ENCODE measurements around the gene PDK2.
A peak's percentile ranks its signal among the peaks of the same experiment; 100 is the strongest.

Gene PDK2

GRCh38 chr17:50102164-50102991 is 7.2 kb downstream of the PDK2 start:
- DNase-seq: no peak

GRCh38 chr17:50103252-50103651 is 8.1 kb downstream of the PDK2 start:
- no peak for DNase-seq

DNA sequence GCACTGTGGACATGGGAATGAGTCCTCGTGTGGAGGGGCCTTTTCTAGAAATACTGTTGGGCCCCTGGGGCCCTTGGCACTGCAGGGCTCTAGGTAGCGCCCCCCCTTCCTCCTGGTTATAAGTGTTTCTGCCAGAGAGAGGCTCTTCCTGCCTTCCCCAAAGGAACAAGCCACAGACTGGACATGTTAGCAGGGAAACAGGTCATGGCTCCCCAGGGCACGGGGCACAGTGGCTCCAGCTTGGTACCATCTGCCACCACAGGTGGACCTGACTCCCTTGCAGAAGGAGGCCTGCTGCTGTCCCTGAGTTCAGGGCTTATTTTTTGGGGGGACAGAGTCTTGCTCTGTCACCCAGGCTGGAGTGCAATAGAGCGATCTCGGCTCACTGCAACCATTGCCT is 8.8 kb downstream of the PDK2 start:
- no peak for DNase-seq

- no peak for DNase-seq
Measured at GRCh38 chr17:50105811-50106210, 10.7 kb downstream of the PDK2 start.

DNA sequence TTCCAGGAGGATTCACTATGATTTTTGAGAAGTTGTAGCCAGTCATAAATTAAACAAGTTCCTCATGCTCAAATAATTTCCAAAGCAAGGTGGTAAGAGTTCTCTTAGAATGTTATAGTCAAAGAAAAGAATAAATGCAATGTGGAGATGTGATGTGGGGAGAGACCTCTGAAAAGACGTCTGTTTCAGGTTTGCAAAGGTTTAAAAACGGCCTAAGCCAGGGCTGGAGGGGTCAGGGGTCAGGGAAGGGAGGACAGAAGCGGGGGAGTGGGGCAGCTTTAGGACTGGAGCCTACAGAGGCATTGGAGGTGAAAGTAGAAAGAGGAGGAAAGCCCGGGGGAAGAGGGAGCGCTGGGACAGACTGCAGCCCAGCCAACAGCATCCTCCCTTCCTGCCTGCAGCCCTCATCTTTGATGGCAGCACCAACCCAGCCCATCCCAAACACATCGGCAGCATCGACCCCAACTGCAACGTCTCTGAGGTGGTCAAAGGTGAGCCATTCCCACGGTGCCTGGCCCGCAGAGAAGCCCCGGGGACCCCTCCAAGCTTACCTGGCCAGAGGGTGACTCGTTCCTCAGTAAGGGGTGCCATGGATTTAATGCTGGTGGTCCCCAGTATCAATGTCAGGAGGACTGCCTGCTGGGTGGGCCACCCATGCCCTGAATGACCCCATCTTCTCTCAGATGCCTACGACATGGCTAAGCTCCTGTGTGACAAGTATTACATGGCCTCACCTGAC is 11.4 kb downstream of the PDK2 start:
- no peak for DNase-seq

DNA sequence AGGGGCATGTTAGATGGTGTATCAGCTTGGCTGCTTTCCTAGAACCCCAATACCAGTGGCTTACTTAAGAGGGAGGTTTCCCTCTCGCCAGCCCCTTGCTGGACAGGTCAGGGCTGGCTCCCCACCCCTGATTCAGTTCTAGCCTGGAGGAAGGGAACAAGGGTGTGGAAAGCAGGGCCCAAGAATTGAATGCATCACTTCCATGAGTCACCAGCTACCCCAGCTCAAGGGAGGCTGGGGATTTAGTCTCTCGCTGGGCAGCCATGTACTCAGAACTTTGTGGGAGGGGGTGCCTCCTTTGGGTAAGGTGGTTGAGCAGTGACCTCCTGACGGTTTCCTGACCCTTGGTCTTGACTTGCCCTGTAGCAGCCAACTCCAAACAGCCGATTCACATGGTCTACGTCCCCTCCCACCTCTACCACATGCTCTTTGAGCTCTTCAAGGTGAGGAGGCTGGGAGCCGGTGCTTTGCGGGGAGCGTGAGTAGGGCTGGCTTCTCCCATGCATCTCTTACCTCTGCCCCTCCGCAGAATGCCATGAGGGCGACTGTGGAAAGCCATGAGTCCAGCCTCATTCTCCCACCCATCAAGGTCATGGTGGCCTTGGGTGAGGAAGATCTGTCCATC is 12.8 kb downstream of the PDK2 start:
- DNase-seq: no peak

DNA sequence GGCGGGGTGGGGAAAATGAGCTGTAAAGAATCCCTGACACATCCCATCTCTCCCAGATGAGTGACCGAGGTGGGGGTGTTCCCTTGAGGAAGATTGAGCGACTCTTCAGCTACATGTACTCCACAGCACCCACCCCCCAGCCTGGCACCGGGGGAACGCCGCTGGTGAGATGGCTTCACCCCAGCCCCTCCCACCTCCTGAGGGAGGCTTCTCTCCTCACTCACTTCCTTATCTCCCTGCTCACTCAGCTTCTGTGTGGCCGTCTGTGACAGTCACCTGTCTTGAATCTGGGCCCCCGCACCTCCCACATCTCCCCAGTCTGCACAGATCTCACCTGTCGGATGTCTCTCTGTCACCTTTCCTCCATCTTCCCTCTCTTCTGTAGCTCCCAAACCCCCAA is 13.4 kb downstream of the PDK2 start:
- DNase-seq: no peak

- no peak for DNase-seq
Measured at GRCh38 chr17:50109207-50109606, 14.1 kb downstream of the PDK2 start.

GRCh38 chr17:50109785-50110184 is 14.6 kb downstream of the PDK2 start:
- DNase-seq: no peak

DNA sequence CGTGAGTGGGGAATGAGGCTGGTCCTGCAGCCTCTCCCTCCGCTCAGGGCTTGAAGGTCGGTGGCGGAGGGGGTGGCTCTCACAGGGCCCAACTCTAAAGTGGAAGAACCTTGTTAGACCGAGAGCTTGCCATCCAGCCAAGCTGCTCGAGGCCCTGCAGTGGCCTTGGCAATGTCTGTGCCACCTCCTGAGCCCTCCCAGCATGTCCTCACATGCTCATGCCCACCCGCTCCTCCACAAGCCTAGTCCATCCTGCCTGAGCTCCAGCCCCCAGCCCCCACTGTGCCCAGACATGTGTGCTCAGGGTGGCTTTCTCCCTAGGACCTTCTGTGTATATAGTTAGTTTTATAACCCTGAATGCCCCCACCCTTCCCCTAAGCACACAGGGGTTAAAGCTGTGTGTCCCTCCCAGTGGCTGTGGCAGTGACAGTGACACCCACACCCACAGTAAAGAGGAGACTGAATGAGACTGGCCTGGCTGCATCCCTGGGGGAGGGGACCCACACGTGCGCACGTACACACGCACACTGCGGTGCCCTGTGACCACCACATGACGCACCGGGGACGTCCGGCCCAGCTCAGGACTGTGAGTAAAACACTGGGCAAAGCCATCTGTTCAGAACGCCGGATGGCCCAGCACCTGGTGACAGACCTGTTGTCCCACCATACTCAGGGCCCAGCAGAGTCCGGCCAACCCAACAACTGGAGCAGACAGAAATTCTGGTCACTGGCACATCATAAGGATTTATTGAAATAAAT is 15.6 kb downstream of the PDK2 start:
- DNase-seq: no peak

GRCh38 chr17:50111673-50112655 is 16.8 kb downstream of the PDK2 start:
- DNase-seq: no peak

DNA sequence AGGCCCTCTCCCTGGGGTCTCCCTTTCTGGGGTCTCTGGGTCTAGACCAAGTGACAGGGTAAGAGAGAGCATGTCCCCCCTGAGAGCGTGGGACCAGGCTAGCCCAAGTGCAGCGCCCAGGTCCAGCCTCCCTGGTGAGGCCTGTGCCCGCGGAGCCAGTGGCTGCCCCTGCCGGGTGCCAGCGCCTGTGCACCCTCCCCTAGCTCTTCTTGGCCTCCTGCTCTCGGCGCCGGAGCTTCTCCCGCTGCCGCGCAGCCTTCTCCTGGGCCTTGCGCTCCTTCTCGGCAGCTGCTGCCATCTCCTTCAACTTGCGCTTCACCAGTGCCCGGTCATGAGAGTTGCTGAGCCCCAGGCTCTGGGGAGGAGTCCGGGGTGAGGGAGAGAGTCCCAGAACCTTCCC is 17.5 kb downstream of the PDK2 start:
- no peak for DNase-seq

GRCh38 chr17:50113624-50114320 is 18.6 kb downstream of the PDK2 start:
- no peak for DNase-seq

DNA sequence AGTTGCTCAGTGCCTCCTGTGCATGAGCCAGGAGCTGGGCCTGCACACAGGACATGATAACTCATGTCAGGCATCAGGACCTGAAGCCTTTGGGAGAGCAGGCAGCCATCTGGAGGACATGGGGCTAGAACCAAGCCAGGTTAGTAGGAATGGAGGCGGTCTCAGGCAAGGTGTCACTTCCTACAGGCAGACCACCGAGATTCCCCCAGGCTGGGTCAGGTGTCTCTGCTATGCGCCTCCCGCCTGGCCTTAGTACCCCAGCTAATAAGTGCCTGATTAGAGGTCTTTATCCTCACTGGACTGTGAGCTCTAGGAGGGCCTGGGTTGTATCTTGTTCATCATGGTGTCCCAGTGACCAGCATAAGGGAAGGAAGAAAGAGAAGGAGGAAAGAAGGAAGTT is 19.2 kb downstream of the PDK2 start:
- DNase-seq: no peak

DNA sequence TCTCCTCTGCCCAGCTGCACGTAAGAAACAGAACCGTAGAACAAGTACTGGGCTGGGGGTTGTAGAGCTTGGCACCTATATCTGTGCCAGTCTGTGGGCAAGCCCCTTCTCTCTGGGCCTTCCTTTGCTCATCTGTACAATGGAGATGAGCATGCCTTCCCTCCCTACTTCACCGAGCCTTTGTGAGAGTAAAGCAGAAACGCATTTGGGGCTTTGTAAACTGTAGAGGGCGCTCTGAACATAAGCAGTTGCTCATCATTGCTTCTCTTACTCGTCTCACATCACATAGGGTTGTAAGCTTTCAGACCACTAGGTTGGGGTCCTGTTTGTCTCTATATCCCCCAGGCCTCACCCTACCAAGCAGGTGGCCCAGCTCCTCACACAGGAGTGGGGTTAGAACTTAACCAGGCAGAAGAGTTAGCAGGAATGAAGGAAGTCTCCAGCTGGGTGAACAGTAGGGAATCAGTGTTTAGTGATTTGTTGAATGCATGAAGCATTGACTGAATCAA is 19.8 kb downstream of the PDK2 start:
- DNase-seq: no peak

GRCh38 chr17:50115756-50116155 is 20.6 kb downstream of the PDK2 start:
- DNase-seq: no peak

DNA sequence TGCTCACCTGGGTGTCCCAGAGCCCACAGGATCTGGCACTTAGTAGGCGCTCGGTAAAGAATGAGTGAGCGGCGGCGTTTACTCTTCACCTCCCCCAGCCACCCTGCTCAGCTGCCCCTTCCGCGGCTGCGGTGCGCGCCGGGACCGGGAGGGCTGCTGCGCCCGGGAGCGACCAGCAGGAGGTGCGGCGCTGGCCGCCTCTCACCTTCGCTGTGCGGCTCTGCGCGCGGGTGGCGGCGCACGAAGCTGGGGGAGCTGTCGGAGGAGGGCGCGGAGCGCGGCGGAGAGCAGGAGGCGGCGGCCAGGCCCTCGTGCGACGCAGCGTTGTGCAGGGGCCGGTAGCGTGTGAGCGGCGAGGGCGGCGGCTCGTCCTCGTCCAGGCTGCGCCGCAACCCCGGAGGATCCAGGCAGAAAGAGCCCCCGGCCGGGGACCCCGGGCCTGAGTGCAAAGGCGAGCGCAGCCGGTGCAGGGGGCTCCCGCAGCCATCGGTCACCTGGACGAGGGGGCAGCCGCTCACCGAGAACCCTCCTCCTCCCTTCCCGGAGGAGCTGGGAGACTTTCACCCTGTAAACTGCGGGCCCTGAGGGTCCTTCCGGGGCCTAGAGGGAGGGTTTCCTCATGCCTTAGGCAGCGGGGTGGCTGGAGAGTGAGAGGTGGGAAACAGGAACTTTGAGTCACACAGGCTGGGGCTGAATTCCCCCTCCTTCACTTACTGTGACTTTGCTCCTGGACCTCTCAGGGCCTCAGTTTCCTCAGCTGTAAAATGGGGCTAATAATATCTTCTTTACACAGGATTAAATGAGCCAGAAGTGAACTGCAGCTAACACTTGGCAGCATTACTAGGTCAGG is 22.3 kb downstream of the PDK2 start:
- peak; percentile 72 for DNase-seq

- no peak for DNase-seq
Measured at GRCh38 chr17:50118076-50118827, 23.1 kb downstream of the PDK2 start.

DNA sequence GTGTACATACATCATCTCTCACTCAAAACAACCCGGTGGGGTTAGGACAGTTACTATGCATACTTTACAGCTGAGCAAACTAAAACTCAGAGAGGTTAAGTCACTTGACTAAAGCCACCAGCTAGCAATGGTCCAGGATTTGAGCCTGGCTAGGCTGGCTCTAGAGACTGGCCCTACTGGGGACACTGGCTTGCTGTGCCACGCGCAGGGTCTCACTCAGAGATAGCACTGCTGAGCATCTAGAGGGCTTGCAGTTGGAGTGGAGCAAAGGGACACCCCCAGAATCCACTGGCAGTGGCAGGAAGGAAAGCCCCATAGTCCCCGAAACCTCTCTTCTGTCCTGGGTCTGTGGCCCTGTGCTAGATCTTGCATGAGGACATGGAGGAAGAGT is 23.7 kb downstream of the PDK2 start:
- no peak for DNase-seq
